ENCODE results near the gene PCDHGB2.

The PCDHGB2 gene

DNA sequence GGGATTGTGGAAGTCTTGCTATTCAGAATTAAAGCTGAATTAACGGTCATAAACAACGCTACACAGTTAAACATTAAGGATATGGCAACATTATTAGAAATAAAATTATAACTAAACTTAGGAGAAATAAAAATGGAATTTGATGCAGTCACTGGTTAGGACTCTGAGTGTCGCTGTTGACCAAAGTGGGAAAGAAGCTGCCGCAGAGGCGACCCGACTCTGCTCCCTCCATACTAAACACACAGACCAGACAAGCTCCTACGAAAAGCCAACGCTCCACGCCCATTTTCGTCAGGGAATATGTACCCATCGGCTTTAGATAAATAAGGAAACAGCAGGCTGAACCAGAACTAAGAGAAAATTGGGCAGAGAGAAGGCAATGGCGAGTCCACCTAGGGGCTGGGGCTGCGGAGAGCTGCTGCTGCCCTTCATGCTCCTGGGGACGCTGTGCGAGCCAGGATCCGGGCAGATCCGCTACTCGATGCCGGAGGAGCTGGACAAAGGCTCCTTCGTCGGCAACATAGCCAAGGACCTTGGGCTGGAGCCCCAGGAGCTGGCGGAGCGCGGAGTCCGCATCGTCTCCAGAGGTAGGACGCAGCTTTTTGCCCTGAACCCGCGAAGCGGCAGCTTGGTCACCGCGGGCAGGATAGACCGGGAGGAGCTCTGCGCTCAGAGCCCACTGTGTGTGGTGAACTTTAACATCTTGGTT is 4.3 kb downstream of the PCDHGB2 start, which contains the start of gene PCDHGA5:
Gene PCDHGA5, plus strand, starts transcription at position 211 of the 709 bp plus-strand sequence. Its CDS starts 169 bp downstream, at position 380.
- TF ChIP-seq TAF1 (IDR thresholded peaks at IDR 0.05; ENCODE audit: borderline replicate concordance, insufficient read depth, low read length) (no peak), SIN3A (IDR thresholded peaks at IDR 0.05; ENCODE audit: borderline replicate concordance, insufficient read depth, low read length) (no peak), POLR2AphosphoS5 (IDR thresholded peaks at IDR 0.05; ENCODE audit: low read depth, low read length) (no peak), FOXP2 (optimal IDR thresholded peaks at IDR 0.05; ENCODE audit: borderline replicate concordance, extremely low read depth, extremely low read length, insufficient read depth) (no peak)
- TF ChIP-seq, protein P1, sequence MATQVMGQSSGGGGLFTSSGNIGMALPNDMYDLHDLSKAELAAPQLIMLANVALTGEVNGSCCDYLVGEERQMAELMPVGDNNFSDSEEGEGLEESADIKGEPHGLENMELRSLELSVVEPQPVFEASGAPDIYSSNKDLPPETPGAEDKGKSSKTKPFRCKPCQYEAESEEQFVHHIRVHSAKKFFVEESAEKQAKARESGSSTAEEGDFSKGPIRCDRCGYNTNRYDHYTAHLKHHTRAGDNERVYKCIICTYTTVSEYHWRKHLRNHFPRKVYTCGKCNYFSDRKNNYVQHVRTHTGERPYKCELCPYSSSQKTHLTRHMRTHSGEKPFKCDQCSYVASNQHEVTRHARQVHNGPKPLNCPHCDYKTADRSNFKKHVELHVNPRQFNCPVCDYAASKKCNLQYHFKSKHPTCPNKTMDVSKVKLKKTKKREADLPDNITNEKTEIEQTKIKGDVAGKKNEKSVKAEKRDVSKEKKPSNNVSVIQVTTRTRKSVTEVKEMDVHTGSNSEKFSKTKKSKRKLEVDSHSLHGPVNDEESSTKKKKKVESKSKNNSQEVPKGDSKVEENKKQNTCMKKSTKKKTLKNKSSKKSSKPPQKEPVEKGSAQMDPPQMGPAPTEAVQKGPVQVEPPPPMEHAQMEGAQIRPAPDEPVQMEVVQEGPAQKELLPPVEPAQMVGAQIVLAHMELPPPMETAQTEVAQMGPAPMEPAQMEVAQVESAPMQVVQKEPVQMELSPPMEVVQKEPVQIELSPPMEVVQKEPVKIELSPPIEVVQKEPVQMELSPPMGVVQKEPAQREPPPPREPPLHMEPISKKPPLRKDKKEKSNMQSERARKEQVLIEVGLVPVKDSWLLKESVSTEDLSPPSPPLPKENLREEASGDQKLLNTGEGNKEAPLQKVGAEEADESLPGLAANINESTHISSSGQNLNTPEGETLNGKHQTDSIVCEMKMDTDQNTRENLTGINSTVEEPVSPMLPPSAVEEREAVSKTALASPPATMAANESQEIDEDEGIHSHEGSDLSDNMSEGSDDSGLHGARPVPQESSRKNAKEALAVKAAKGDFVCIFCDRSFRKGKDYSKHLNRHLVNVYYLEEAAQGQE (IDR thresholded peaks at IDR 0.05; ENCODE audit: insufficient read depth in 1 of 2, low read depth in 2 of 2, low read length in 2 of 2), result no peak

DNA sequence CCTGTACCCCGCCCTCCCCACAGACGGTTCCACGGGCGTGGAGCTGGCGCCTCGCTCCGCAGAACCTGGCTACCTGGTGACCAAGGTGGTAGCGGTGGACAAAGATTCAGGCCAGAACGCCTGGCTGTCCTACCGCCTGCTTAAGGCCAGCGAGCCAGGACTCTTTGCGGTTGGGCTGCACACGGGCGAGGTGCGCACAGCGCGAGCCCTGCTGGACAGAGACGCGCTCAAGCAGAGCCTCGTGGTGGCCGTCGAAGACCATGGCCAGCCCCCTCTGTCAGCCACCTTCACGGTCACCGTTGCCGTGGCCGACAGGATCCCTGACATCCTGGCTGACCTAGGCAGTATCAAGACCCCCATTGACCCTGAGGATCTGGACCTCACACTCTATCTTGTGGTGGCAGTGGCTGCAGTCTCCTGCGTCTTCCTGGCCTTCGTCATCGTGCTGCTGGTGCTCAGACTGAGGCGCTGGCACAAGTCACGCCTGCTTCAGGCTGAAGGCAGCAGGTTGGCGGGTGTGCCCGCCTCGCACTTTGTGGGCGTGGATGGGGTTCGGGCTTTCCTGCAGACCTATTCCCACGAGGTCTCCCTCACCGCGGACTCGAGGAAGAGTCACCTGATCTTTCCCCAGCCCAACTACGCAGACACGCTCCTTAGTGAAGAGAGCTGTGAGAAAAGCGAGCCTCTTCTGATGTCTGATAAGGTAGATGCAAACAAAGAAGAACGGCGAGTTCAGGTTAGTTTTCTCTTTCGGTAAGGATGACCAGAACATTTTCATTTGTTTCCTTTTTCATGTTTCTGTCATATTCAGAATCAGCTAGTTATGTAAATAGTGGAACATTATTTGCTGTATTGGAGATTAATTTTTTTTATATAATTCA is 6.5 kb downstream of the PCDHGB2 start:
- no peak for TF ChIP-seq POLR2AphosphoS5 (IDR thresholded peaks at IDR 0.05; ENCODE audit: low read depth, low read length)
- no peak for TF ChIP-seq FOXP2 (optimal IDR thresholded peaks at IDR 0.05; ENCODE audit: borderline replicate concordance, extremely low read depth, extremely low read length, insufficient read depth)
- TF ChIP-seq TAF1 (IDR thresholded peaks at IDR 0.05; ENCODE audit: borderline replicate concordance, insufficient read depth, low read length), result no peak
- TF ChIP-seq, protein P1 (IDR thresholded peaks at IDR 0.05; ENCODE audit: insufficient read depth in 1 of 2, low read depth in 2 of 2, low read length in 2 of 2), result no peak
- TF ChIP-seq SIN3A (IDR thresholded peaks at IDR 0.05; ENCODE audit: borderline replicate concordance, insufficient read depth, low read length), result no peak

DNA sequence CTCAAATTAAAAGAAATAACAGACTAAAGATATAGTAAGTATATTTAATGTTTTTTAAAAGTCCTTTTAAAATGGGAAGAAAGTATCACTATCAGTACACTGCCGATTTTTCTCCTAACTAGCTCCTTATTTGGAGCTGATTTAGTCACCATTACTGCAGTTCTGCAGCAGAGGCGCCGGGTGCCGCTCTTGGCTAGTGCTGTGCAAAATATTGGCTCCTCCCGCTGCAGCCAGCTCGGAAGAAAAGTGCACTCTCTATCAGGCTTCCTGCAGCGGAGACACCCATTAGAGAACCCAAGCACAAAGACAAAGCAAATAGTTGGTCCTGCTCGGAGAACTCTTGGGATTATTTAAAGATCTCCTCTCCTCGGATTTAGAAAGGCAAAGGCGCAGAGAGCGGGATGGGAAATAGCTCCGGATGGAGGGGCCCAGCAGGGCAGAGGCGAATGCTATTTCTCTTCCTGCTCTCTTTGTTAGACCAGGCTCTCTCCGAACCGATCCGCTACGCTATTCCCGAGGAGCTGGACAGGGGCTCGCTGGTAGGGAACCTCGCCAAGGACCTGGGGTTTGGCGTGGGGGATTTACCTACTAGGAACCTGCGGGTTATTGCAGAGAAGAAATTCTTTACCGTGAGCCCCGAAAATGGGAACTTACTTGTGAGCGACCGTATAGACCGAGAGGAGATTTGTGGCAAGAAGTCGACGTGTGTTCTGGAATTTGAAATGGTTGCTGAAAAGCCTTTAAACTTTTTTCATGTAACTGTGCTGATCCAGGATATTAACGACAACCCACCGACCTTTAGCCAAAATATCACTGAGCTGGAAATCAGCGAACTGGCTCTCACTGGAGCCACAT is 10.4 kb downstream of the PCDHGB2 start, which contains the start of gene PCDHGB3:
Gene PCDHGB3, plus strand, starts transcription at position 249 of the 855 bp plus-strand sequence. Its CDS starts 153 bp downstream, at position 402.
- TF ChIP-seq, protein P1 (IDR thresholded peaks at IDR 0.05; ENCODE audit: insufficient read depth in 1 of 2, low read depth in 2 of 2, low read length in 2 of 2), result no peak
- TF ChIP-seq FOXP2 (optimal IDR thresholded peaks at IDR 0.05; ENCODE audit: borderline replicate concordance, extremely low read depth, extremely low read length, insufficient read depth), result no peak
- no peak for TF ChIP-seq SIN3A (IDR thresholded peaks at IDR 0.05; ENCODE audit: borderline replicate concordance, insufficient read depth, low read length)
- TF ChIP-seq POLR2AphosphoS5 (IDR thresholded peaks at IDR 0.05; ENCODE audit: low read depth, low read length), result no peak
- TF ChIP-seq TAF1 (IDR thresholded peaks at IDR 0.05; ENCODE audit: borderline replicate concordance, insufficient read depth, low read length), result no peak

DNA sequence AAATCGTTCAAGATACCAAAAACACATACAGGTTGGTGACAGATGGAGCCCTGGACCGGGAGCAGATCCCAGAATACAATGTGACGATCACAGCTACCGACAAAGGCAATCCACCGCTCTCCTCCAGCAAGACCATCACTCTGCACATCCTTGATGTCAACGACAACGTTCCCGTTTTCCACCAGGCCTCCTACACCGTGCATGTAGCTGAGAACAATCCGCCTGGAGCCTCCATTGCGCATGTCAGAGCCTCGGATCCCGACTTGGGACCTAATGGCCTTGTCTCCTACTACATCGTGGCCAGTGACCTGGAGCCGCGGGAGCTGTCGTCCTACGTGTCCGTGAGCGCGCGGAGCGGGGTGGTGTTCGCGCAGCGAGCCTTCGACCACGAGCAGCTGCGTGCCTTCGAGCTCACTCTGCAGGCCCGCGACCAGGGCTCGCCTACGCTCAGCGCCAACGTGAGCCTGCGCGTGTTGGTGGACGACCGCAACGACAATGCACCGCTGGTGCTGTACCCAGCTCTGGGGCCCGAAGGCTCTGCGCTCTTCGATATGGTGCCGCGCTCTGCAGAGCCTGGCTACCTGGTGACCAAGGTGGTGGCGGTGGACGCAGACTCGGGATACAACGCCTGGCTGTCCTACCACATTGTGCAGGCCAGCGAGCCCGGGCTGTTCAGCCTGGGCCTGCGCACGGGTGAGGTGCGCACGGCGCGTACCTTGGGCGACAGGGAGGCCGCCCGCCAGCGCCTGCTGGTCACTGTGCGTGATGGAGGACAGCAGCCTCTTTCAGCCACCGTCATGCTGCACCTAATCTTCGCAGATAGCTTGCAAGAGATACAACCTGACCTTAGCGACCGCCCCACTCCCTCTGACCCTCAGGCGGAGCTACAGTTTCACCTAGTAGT is 12.0 kb downstream of the PCDHGB2 start:
- no peak for TF ChIP-seq SIN3A (IDR thresholded peaks at IDR 0.05; ENCODE audit: borderline replicate concordance, insufficient read depth, low read length)
